NCI-H345 treated with DMSO at 0.1 percent for 48 hours (cell line): Measurements from ENCODE around the gene SCYL1.
"Not testable (repeated sequence)": the region's sequence is repeated elsewhere in the genome, so short reads cannot be mapped to it uniquely, and the experiment has no call there.

Source experiments
- DNase-seq: peaks from one replicate; lab custom pipeline; 2025; ENCODE audit not compliant: unreplicated experiment; lab: John Stamatoyannopoulos, UW

Gene SCYL1

GRCh38 chr11:65504674-65505465 is 20.0 kb upstream of the SCYL1 start:
- DNase-seq = no peak

- DNase-seq = no peak
These were observed 19.2 kb upstream of the SCYL1 start for GRCh38 chr11:65505466-65506289.

- DNase-seq = no peak
These were observed 18.6 kb upstream of the SCYL1 start for GRCh38 chr11:65506290-65506771.

GRCh38 chr11:65506772-65507505 is 17.9 kb upstream of the SCYL1 start:
- DNase-seq = no peak

GRCh38 chr11:65512311-65512710 is 12.6 kb upstream of the SCYL1 start:
- DNase-seq = not testable (repeated sequence)

GRCh38 chr11:65516135-65516968 is 8.5 kb upstream of the SCYL1 start:
- no peak for DNase-seq

- DNase-seq = not testable (repeated sequence)
These were observed 5.8 kb upstream of the SCYL1 start for GRCh38 chr11:65518941-65519549.

- DNase-seq = not testable (repeated sequence)
These were observed 2.9 kb upstream of the SCYL1 start for GRCh38 chr11:65521777-65522521.

GRCh38 chr11:65522718-65523630 is 1.9 kb upstream of the SCYL1 start:
- DNase-seq = not testable (repeated sequence)

- not testable (repeated sequence) for DNase-seq
These were observed 1.3 kb upstream of the SCYL1 start for GRCh38 chr11:65523631-65523968.

- no peak for DNase-seq
These were observed 706 bp upstream of the SCYL1 start for GRCh38 chr11:65524014-65524740.

- no peak for DNase-seq
These were observed 930 bp downstream of the SCYL1 start for GRCh38 chr11:65525546-65526480.

GRCh38 chr11:65526744-65527143 is 1.9 kb downstream of the SCYL1 start:
- DNase-seq = no peak

GRCh38 chr11:65528819-65529350 is 4.0 kb downstream of the SCYL1 start:
- no peak for DNase-seq

GRCh38 chr11:65529475-65530156 is 4.7 kb downstream of the SCYL1 start:
- no peak for DNase-seq

GRCh38 chr11:65530157-65530496 is 5.2 kb downstream of the SCYL1 start:
- DNase-seq = no peak
